GM19023 (cell line): ENCODE results near the gene ARHGEF4.

ENCODE experiments used
- ATAC-seq: cut with Tn5 transposase; IDR thresholded peaks from one replicate; pipeline ENCODE4 v1.9.1; 2021; ENCODE audit warnings: mild to moderate bottlenecking, moderate library complexity; ENCODE audit not compliant: unreplicated experiment

ARHGEF4 gene

DNA sequence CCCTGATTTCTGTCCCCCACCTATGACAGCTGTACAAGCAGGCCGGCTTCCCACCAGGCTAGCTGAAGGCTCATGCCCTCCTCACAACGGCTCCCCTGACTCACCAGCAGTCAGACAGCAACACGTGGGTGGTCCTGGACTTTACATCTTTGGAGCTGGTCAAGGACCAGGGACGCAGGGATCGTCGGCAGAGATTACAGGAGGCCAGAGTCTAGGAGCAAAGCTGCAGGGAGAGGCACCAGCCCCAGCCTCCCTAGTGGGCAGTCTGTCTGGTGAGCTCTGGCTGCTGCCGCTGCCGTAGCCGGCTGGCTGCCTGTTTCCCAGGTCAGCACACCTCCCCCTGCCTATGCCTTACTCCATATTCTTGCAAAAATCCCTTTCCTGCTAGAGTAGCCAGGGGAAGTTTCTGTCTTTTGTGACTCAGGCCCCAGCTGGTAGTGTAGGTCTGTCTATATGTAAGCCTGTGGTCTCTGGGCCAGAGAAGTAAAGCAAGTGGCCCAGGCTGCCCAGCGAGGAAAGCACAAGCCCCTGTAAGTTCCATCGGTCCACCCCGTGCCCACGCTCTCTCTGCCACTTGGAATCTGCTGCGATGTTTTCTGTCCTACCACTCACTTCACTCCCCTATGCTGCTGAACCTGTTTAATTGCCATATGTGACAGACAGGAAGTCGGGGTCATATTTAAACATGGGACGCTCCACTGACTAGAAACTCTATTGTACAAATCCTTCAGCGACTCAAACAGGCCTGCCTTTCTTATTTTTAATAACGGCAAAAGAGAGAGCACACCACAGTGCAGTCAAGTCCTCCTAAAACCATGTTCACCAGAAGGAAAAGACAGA is 2.4 kb upstream of the ARHGEF4 start:
- no peak for ATAC-seq

DNA sequence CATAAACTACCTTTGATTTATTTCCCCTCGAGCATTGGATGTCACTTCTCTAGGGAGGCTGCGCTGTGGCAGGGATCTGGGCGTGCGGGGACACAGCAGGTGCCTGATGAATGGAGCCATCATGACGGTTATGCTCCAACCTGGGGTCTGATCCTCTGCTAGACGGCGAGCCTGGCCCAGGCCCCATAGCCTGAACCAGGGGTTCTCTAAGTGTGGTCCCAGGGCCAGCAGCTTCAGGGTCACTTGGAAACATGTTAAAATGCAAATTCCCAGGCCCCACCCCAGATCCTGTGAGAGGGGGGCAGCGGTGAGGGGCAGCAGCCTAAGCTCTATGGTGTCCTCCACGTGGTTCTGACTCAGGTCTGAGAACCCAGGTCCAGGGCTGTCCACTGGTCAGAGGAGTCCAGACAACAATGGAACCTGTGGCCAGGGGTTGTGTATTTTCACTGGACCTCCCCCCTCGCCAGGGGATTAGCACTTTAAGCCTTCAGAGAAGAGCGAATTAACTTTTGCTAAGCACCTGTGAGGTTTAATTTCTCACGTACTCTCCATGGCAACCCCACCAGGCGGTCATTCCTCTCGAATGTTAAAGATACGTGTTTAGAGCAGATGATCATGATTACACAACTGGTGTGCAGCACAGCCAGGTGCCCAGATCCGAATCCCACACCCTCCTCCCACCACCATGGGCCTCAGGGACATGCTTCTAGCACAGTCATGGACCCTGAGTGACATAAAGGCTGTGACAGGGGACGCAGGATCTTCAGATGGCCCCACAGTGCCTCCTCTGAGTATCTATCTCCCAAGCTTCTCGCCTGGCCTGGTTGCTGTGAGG is 1.6 kb upstream of the ARHGEF4 start:
- no peak for ATAC-seq

DNA sequence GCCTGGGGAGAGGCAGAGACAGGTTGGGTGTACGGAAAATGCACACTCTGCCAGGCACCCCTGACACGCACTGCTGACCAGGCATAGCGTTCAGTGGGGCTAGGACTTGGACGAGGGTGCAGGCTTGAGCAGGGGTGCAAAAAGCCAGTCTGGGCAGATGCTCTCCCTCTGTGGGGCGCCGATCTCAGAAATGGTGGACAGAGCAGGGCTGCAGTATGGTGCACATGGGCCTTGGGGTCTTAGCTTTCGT is 1.0 kb upstream of the ARHGEF4 start:
- ATAC-seq, result no peak

DNA sequence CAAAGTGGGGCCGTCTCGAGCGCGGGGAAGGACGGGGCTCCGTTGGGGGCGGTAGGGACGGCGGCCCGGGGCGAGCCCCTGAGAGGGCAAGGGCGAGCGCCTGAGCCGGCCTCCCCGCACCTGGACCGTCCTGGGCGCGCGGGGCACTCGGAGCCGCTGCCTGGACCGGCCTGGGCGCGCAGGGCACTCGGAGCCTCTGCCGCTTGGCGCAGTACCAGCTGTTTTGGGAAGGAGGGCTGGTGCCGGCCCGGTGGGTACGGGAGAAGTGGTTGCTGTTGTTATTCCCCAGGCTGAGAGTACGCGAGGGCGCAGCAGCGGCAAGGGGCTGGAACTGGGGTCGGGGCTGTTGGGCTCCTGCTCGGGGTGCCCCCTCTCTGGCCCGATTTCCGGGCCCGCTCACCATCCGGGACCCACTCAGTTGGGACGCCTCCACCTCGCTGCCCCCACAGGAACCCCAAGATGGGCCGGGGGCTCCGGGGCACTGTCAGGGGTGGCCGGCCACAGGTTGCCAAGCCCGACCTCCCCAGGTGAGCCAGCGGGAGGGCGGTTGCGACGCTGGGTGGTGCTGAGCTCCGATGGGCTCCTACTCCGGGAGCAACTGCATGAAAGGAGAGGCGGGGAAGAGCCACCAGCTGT is 579 bp downstream of the ARHGEF4 start:
- no peak for ATAC-seq

DNA sequence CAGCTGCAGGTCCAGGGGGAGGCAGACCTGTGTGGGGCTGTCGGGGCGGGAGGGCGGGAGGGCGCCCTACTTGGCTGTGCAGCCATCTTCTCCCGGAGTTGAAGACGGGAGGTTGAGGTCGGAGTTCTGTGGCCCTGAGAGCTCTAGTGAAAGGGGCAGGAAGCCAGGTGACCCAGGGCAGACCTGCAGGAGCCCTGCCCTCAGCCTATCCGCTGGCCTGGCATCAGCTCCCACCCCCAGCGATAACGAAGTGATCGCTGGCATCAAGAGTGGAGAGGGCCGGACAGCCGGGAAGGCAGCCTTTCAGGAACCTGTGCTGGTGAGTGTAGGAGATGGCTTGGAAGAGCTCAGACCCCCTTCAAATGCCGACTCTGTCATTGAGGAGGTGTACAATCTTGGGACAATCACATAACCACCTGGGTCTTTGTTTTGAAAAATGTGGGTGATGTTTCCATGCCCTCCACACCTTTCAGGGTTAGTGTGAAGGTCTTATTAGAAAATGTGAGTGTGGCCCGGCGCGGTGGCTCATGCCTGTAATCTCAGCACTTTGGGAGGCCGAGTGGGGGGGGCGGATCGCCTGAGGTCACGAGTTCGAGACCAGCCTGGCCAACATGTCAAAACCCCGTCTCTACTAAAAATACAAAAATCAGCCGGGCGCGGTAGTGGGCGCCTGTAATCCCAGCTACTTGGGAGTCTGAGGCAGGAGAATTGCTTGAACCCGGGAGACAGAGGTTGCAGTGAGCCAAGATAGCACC is 1.3 kb downstream of the ARHGEF4 start:
- ATAC-seq, result no peak

DNA sequence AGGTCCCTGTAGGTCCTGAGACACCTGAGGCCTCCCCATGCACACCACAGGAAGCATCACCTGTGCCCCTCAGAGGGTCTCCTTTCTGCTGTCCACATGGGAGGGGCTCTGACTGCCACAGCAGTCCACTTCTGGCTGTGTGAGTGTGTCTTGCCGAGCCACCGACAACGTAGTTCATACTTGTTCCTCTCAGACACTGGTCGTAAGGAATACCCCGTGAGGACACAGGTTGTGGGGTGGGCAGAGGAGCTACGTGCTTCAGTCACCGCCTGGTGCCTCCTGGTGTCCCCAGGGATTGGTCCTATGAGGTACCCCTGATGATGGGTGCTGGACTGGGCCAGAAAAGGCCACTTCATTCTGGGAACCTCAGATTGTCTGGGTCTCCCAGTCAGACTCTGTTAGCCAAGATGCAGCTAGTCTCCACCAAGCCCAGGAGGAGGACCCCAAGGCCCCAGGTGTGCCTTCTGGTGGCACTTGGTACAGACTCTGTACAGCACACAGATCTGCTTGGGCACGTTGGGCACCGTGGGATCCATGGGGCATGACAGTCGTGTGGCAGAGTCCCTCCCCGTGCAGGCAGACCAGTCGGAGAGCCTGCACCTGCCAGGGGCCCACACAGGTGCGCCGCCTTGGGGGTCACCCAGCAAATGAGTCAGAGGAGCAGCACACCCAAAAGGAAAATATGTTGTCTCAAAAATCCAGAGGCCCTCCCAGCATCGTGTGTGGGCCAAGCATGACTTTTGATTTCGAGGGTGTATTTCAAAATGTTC is 2.5 kb downstream of the ARHGEF4 start:
- ATAC-seq, result no peak

DNA sequence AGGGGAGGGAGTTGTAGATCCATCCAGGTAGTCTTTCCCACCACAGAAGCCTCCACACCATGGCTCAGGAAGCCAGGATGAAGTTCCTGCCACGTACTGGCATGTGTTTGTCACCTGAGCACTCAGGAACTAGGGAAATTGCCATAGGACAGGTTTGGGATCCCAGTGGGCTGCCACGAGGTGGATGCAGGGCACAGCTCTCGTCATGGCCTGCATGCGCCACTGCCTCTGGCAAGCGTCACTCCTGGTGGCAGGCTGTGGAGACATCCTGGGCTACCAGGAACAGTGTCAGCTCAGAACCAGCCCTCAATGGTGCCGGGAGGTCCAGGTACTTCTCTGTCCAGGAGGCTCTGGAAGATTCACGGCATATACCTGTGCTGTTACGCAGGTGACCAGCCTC is 3.8 kb downstream of the ARHGEF4 start:
- no peak for ATAC-seq

DNA sequence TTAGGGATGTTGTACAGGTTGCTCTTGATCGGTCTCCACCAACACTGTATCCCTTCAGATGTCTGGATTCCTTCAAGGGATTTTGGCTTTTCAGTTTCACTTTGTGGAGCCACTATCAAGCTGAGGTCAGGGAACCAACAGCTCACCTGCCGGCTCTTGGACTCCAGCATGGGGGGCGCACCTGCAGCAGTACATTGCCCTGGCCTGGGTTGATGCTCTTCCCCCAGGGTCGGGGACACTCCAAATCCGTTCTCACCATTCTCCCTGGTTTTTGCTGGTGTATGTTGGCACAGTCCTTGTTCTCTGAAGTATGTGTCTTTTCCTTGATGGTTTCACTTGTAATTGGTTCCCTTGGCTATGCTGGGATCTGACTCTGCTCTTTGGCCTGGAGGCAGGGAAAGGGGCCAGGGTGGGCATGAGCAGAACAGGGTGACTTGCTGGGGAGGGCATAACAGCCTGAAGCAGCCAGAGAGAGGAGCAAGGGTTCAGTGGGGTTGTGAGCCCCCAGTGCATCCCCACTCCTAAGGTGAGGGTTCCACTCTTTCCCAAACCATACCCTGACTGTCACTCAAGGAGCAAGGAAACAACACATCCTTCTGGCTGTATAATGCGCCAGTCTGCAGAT is 5.1 kb downstream of the ARHGEF4 start:
- ATAC-seq, result no peak

DNA sequence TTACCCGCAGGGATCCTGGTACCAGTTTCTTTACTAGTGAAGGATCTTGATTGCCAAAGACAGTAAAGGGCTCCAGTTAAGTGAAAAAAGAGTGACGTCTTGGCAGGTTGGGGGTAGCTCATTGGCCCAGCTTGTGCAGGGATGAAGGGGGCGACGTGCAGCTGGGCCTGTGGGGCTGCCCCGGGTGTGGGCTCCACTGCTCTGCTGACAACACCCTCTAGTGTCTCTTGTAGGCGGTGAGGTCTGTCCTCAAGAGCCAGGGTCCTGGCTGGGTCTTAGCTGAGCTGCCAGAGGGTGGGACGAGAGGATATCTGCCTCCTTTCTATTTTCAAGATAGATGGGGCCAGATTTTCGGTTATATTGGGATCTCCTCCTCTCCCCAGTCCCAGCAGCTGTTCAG is 6.1 kb downstream of the ARHGEF4 start:
- no peak for ATAC-seq

DNA sequence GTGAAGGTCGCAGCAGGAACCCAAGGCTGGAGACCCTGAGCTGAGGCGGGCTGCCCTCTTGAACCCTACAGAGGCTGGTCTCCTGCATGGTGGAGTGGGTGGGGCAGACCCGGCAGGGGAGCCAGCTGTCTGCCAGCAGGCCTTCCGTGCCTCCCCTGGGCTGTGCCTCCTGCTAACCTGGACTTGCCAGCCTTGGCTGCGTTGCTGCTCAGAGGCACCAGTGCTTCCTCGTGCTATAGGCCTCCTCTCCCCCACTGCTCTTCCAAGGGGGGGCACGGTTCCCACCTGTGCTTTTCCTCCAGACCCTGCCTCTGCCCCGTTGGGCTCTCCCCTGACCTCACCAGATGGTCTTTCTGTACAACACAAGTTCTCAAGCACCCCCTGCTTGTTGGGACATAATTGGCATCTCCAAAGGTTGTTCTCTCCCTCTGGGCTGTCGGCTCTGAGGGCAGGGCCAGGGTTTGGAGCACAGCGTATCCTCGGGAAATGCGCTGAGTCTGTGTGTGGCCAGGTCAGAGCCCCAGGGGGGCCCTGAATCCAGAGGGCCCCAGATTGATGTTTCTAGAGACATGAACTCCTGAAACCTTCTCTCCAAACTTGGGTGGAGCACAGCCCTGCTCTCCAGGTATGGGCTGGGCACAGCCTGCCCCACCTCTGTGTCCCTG is 6.7 kb downstream of the ARHGEF4 start:
- ATAC-seq, result no peak

DNA sequence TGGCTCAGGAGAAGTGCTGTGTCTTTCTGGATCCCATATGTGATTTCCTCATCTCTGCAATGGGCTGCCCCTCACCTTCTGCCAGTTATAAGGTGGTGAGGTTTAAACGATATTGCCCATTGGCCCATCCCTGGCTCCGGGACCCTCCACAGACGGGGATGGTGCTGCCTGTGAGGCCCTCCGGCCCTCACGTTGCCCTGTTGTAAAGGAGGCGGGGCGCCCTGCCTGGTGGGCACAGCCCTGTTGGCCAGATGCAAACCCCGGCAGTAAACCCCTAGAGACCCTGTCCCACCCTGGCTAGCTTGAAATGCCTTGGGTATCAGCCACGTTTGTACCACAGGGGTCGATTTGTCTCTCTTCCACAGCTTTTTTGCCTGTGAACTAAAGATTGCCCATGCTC is 7.4 kb downstream of the ARHGEF4 start:
- no peak for ATAC-seq

DNA sequence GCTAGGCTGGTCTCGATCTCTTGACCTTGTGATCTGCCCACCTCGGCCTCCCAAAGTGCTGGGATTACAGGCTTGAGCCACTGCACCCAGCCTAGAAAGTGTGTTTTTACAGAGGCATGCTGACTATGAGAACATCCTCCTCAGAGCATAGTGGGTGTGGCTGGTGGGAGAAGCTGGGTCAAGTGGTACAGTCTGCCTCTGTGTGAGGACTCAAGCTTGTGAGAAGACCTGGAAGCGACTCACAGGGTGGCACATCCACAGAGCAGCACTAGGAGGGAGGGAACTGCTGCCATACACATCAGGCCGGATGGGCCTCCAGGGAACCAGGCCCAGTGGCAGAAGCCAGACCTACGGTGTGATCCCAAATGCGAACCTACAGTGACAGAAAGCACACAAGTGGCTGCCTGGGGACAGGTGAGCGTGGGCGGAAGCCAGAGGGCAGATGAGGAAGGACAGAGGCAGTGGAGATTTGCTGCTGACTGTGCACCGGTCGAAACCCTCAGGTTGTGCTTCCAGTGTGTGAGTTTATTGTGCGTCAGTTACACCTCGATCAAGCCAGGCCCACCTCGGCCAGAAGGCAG is 8.9 kb downstream of the ARHGEF4 start:
- no peak for ATAC-seq

DNA sequence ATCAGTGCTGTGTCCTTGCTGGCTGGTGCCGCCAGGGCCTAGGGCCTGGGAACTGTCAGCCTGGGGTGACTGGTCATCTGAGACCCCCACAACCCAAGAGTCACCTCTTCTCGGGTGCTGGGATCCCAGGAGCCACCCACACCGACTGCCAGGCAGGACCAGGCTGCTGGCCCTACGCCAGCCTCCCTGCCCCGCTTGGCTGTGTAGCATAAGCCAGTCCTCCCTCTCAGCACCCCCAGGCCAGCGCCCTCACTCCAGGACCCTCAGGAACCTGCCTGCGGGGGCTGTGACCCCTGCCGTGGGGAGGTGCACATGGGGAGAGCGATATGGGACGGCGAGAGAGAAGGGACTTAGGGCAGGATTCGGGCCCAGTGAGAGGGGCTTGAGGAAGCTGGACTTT is 9.5 kb downstream of the ARHGEF4 start:
- no peak for ATAC-seq

DNA sequence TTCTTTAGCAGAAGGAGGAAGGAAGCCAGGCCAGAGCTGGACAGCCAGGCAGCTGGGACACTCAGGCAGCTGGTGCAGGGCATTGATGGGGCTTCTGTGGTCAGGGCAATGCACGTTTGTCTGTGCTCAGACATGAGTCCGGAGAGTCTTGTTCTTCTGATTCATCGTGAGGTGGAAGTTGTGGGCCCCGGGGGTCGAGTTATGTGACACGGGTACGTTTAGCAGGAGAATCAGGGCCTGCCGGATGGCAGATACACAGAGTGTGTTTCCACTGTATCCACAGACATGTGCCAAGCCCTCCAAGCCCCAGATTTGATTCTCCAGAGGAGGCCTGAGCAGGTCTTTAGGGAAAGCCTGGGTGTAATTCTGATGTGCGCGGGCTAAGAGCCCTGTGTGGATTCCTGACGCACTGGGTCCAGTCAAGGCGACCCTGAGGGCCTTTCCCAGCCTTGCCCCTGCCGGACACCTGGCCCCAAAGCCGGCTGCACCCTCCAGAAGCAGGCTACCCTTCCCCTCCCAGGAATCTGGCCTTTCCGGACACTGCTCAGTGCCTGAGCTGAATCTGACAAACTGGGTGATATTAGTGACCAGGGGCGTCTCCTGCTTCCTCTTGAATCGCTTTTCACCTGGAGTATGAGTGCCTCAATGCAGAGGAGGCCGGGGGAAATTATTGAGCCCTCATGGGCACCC is 10.1 kb downstream of the ARHGEF4 start:
- no peak for ATAC-seq

DNA sequence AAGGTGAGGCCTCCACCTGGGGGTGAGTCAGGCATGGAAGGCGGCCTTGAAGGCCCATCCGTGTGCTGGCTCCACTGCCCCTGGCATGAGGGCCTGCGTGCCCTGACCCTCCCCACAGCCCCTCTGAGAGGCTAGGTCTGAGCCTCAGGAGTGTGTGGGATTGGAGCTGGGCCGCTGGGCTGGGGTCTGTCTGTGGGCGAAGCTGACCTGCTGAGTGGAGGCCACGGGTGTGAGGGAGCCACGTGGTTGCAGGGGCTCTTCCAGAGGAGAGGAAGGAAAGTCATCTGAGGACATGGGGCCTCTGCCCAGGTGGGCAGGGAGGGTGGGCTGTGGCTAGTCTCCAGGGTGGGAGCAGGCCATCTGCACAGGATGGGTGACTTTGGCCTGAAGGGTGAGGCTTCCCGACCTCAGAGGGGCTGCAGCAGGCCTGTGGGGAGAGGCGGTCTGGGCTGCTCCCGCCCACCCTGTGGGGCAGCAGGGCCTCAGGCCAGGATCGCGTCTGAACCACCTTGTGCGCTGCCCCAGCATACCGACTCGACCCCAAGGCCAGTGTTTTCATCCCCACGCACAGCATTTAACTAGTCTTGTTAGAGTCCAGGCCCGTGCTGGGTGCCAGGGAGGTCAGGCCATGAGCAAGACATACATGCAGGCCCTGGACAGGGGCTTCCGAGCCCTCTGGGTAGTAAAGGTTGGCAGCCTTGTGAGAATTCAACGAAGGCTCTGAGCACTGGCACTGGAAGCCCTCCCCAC is 11.2 kb downstream of the ARHGEF4 start:
- no peak for ATAC-seq

DNA sequence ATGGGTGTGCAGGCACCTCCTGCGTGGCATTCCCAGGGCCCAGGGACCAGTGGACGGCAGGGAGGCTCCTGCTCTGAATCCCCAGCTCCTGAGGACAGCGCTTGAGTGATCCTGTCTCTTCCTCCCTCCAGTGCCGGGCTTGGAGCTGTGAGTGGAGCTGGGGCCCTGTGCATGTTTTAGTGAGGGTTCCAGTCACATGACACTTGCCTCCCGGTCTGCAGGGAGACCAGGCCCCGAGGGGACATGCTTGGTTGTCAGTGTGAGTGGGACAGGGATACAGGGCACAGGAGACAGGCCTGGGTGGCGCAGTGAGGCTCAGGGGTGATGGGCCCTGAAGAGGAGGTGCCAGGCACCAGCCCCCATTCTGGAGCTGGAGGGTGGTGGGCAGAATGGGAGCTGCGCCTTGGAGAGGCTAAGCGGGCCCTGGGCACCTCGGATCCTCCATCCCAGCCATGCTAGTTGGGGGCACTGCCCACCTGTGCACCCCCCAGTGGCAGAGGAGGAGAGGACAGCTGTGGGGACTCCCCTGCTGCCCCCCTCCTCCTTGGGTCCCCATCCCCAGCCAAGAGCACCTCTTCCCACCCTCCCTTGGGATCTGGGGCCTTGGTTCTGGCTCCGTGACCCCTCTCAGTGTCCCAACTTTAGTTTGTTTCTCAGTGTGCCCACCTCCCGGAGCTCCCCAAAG is 12.0 kb downstream of the ARHGEF4 start:
- ATAC-seq, result no peak
